CD4-positive, alpha-beta T cell treated with Interleukin-10 for 1 hour (primary cell): Measurements from ENCODE around the gene ABCB10.

Source experiments
- DNase-seq: peaks from one replicate; pipeline ENCODE4 v3.0.0-alpha.2; 2020

ABCB10 gene

DNA sequence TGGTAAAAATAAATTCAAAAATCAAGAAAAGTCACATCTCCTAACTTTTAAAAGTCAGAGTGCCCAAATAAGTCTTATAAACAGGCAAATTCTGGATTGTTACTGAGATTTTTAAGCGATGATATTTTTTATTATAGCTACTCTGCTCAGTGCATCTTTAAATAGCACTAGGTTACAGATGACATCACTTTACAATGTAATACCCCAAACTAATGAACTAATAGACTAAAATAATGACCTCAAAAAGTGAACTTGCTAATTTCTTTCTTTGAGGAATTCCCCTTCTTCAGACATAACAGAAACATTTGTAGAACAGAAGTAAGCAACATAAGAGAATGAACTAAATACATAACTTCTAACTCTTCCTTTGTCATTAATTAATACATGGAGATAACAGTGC, 91.6 kb downstream of the ABCB10 start:
- DNase-seq: no peak
